ENCODE results near the gene SOD2.
"Not testable (repeated sequence)": the region's sequence is repeated elsewhere in the genome, so short reads cannot be mapped to it uniquely, and the experiment has no call there.

The SOD2 gene

GRCh38 chr6:159693128-159693893 lies at the start of gene SOD2:
Gene SOD2, minus strand, starts transcription at chr6:159693241. Its CDS starts 74 bp downstream, at chr6:159693167.
- DNase-seq, result peak; percentile 88

GRCh38 chr6:159742165-159742564 lies 49.1 kb upstream of the SOD2 start:
- no peak for DNase-seq

- no peak for DNase-seq
Measured at GRCh38 chr6:159739341-159739740, 46.3 kb upstream of the SOD2 start.

GRCh38 chr6:159736908-159737307 lies 43.9 kb upstream of the SOD2 start:
- no peak for DNase-seq

GRCh38 chr6:159733395-159733794 lies 40.4 kb upstream of the SOD2 start:
- not testable (repeated sequence) for DNase-seq

GRCh38 chr6:159732550-159732949 lies 39.5 kb upstream of the SOD2 start:
- not testable (repeated sequence) for DNase-seq

- DNase-seq, result no peak
Measured at GRCh38 chr6:159730332-159730676, 37.3 kb upstream of the SOD2 start.

GRCh38 chr6:159729598-159730331 lies 36.7 kb upstream of the SOD2 start:
- peak; percentile 22 for DNase-seq

GRCh38 chr6:159728531-159728964 lies 35.5 kb upstream of the SOD2 start:
- DNase-seq, result peak; percentile 17

- peak; percentile 61 for DNase-seq
Measured at GRCh38 chr6:159727717-159728445, 34.8 kb upstream of the SOD2 start.

- DNase-seq, result peak; percentile 97
Measured at GRCh38 chr6:159726918-159727716, 34.1 kb upstream of the SOD2 start, which contains the start of gene WTAP. Gene WTAP, plus strand, starts transcription at chr6:159727506. Its CDS starts 8,760 bp downstream, at chr6:159736266.

GRCh38 chr6:159726255-159726917 lies 33.3 kb upstream of the SOD2 start:
- DNase-seq, result no peak

- DNase-seq, result not testable (repeated sequence)
Measured at GRCh38 chr6:159725208-159725607, 32.2 kb upstream of the SOD2 start.

- DNase-seq, result no peak
Measured at GRCh38 chr6:159724778-159725177, 31.7 kb upstream of the SOD2 start.

- DNase-seq, result no peak
Measured at GRCh38 chr6:159723259-159723658, 30.2 kb upstream of the SOD2 start.

GRCh38 chr6:159722655-159723054 lies 29.6 kb upstream of the SOD2 start:
- DNase-seq, result no peak

GRCh38 chr6:159721981-159722380 lies 28.9 kb upstream of the SOD2 start:
- DNase-seq, result not testable (repeated sequence)

- DNase-seq, result peak; percentile 51
Measured at GRCh38 chr6:159720708-159721107, 27.7 kb upstream of the SOD2 start.

- no peak for DNase-seq
Measured at GRCh38 chr6:159719287-159719686, 26.2 kb upstream of the SOD2 start.

- no peak for DNase-seq
Measured at GRCh38 chr6:159718634-159719033, 25.6 kb upstream of the SOD2 start.

GRCh38 chr6:159716247-159717096 lies 23.4 kb upstream of the SOD2 start:
- no peak for DNase-seq

All from activated CD4-positive, alpha-beta T cell treated with anti-CD3 and anti-CD28 coated beads, Interleukin-2, Interleukin-6, amounts not matched to agents 100 ng/mL and 50 ng/mL, durations not matched to agents 16 hours and 8 hours (primary cell).